SK-N-SH treated with all-trans-retinoic acid at 6 μM for 48 hours (cell line): ENCODE measurements around the gene TMC3.
"Not testable (repeated sequence)": the region's sequence is repeated elsewhere in the genome, so short reads cannot be mapped to it uniquely, and the experiment has no call there.

Source experiments
- ATAC-seq: fragments of 200-7000 bp; cut with Tn5 transposase; 3 replicates; pipeline ENCODE4 v1.9.1; 2020; ENCODE audit warnings: mild to moderate bottlenecking, moderate library complexity
- ARNTL ChIP-seq: fragments of 450-650 bp; formaldehyde crosslinking; IDR thresholded peaks from 2 replicates; pipeline ENCODE4 v1.5.0; 2020; ENCODE audit warnings: low read depth, mild to moderate bottlenecking, moderate library complexity, borderline replicate concordance
- CREB5 ChIP-seq: fragments of 250-450 bp; sonication (Bioruptor Pico); IDR thresholded peaks from 2 replicates; pipeline ENCODE4 v1.5.1; 2020; ENCODE audit warnings: low read depth, mild to moderate bottlenecking, moderate library complexity
- CSDC2 ChIP-seq: fragments of 250-450 bp; sonication (Bioruptor Pico); IDR thresholded peaks from 2 replicates; pipeline ENCODE4 v1.5.0; 2020; ENCODE audit warnings: mild to moderate bottlenecking, moderate library complexity
- CSRNP3 ChIP-seq: fragments of 250-450 bp; sonication (Bioruptor Pico); IDR thresholded peaks from 2 replicates; pipeline ENCODE4 v1.5.1; 2021; ENCODE audit warnings: mild to moderate bottlenecking, moderate library complexity
- ESRRG ChIP-seq: fragments of 250-450 bp; sonication (Bioruptor Pico); IDR thresholded peaks from 2 replicates; pipeline ENCODE4 v1.6.1; 2021; ENCODE audit warnings: mild to moderate bottlenecking
- GLIS3 ChIP-seq: fragments of 250-450 bp; sonication (Bioruptor Pico); IDR thresholded peaks from 2 replicates; pipeline ENCODE4 v1.5.0; 2020; ENCODE audit warnings: mild to moderate bottlenecking, moderate library complexity
- ISL1 ChIP-seq: fragments of 250-450 bp; sonication (Bioruptor Pico); IDR thresholded peaks from 2 replicates; pipeline ENCODE4 v2.1.2; 2022; ENCODE audit warnings: mild to moderate bottlenecking, moderate library complexity
- OSR1 ChIP-seq: fragments of 250-450 bp; sonication (Bioruptor Pico); IDR thresholded peaks from 2 replicates; pipeline ENCODE4 v1.8.0; 2022; ENCODE audit warnings: moderate library complexity, mild to moderate bottlenecking, inconsistent platforms
- PATZ1 ChIP-seq: fragments of 250-450 bp; sonication (Bioruptor Pico); IDR thresholded peaks from 2 replicates; pipeline ENCODE4 v1.8.0; 2020; ENCODE audit warnings: mild to moderate bottlenecking, moderate library complexity, borderline replicate concordance
- POU6F1 ChIP-seq: fragments of 250-450 bp; sonication (Bioruptor Pico); IDR thresholded peaks from 2 replicates; pipeline ENCODE4 v1.8.0; 2021; ENCODE audit warnings: low read depth, mild to moderate bottlenecking, moderate library complexity, borderline replicate concordance
- PPARA ChIP-seq: fragments of 250-450 bp; sonication (Bioruptor Pico); IDR thresholded peaks from 2 replicates; pipeline ENCODE4 v1.5.0; 2020; ENCODE audit warnings: mild to moderate bottlenecking, borderline replicate concordance
- RARB ChIP-seq: fragments of 250-450 bp; sonication (Bioruptor Pico); IDR thresholded peaks from 2 replicates; pipeline ENCODE4 v1.8.0; 2021; ENCODE audit warnings: mild to moderate bottlenecking, moderate library complexity
- SNAI2 ChIP-seq: fragments of 250-450 bp; sonication (Bioruptor Pico); IDR thresholded peaks from 2 replicates; pipeline ENCODE4 v1.5.0; 2020; ENCODE audit warnings: mild to moderate bottlenecking, moderate library complexity
- TCF4 ChIP-seq: fragments of 250-450 bp; sonication (Bioruptor Pico); IDR thresholded peaks from 2 replicates; pipeline ENCODE4 v1.8.0; 2021; ENCODE audit warnings: mild to moderate bottlenecking, moderate library complexity, borderline replicate concordance
- TOX ChIP-seq: fragments of 250-450 bp; sonication (Bioruptor Pico); IDR thresholded peaks from 2 replicates; pipeline ENCODE4 v1.8.0; 2021; ENCODE audit warnings: mild to moderate bottlenecking, moderate library complexity, borderline replicate concordance
- ZC3H10 ChIP-seq: fragments of 250-450 bp; sonication (Bioruptor Pico); IDR thresholded peaks from 2 replicates; pipeline ENCODE4 v1.5.1; 2021; ENCODE audit warnings: mild to moderate bottlenecking, moderate library complexity
- ZFP3 ChIP-seq: fragments of 250-450 bp; sonication (Bioruptor Pico); IDR thresholded peaks from 2 replicates; pipeline ENCODE4 v1.5.0; 2020; ENCODE audit warnings: mild to moderate bottlenecking, moderate library complexity
- ZFP30 ChIP-seq: fragments of 450-650 bp; formaldehyde crosslinking; IDR thresholded peaks from 2 replicates; pipeline ENCODE4 v1.5.0; 2022; ENCODE audit warnings: mild to moderate bottlenecking, moderate library complexity
- ZNF565 ChIP-seq: fragments of 450-650 bp; formaldehyde crosslinking; conservative IDR thresholded peaks from 2 replicates; pipeline ENCODE4 v1.5.0; 2020; ENCODE audit warnings: low read depth, mild to moderate bottlenecking, moderate library complexity
- ZNF70 ChIP-seq: fragments of 450-650 bp; formaldehyde crosslinking; IDR thresholded peaks from 2 replicates; pipeline ENCODE4 v1.5.0; 2020; ENCODE audit warnings: mild to moderate bottlenecking, moderate library complexity
- ZNF8 ChIP-seq: fragments of 450-650 bp; formaldehyde crosslinking; IDR thresholded peaks from 2 replicates; pipeline ENCODE4 v1.5.0; 2020; ENCODE audit warnings: mild to moderate bottlenecking, moderate library complexity

Gene TMC3

GRCh38 chr15:81351651-81352050, 22.4 kb downstream of the TMC3 start:
- ATAC-seq, result no peak
- TF ChIP-seq PATZ1 (CRISPR knock-in tag), result no peak
- no peak for TF ChIP-seq TOX (CRISPR knock-in tag)
- no peak for TF ChIP-seq ARNTL (CRISPR knock-in tag)
- TF ChIP-seq ESRRG, result no peak
- no peak for TF ChIP-seq TCF4 (CRISPR knock-in tag)
- TF ChIP-seq OSR1 (CRISPR knock-in tag), result no peak
- no peak for TF ChIP-seq ZFP3 (CRISPR knock-in tag)
- TF ChIP-seq SNAI2 (CRISPR knock-in tag), result no peak
- no peak for TF ChIP-seq ZNF565 (CRISPR knock-in tag)
- no peak for TF ChIP-seq POU6F1

- no peak for ATAC-seq
- TF ChIP-seq GLIS3 (CRISPR knock-in tag) (no peak), ZNF70 (no peak), PPARA (CRISPR knock-in tag) (no peak), CSDC2 (no peak), ZFP3 (CRISPR knock-in tag) (no peak), POU6F1 (no peak), TOX (CRISPR knock-in tag) (no peak), TCF4 (CRISPR knock-in tag) (no peak), ZC3H10 (no peak), PATZ1 (CRISPR knock-in tag) (no peak), OSR1 (CRISPR knock-in tag) (no peak), CREB5 (CRISPR knock-in tag) (no peak), SNAI2 (CRISPR knock-in tag) (no peak), RARB (CRISPR knock-in tag) (no peak), ZNF565 (CRISPR knock-in tag) (no peak), CSRNP3 (CRISPR knock-in tag) (no peak), ISL1 (CRISPR knock-in tag) (no peak)
These were observed 24.7 kb downstream of the TMC3 start for GRCh38 chr15:81349271-81349670.

- not testable (repeated sequence) for ATAC-seq
These were observed 25.3 kb downstream of the TMC3 start for GRCh38 chr15:81348691-81349090.

GRCh38 chr15:81347910-81348309, 26.1 kb downstream of the TMC3 start:
- ATAC-seq, result no peak
- TF ChIP-seq GLIS3 (CRISPR knock-in tag) (no peak), CREB5 (CRISPR knock-in tag) (no peak), TCF4 (CRISPR knock-in tag) (no peak), ZFP30 (CRISPR knock-in tag) (no peak), SNAI2 (CRISPR knock-in tag) (no peak), POU6F1 (no peak), ZNF70 (no peak), ZC3H10 (no peak), ZNF8 (CRISPR knock-in tag) (no peak), ISL1 (CRISPR knock-in tag) (no peak), ARNTL (CRISPR knock-in tag) (no peak), TOX (CRISPR knock-in tag) (no peak)
